Astrocyte (in vitro differentiated cells and primary cell): ENCODE measurements around the gene CCDC57. TPM values are rescaled to one million over a fixed set of nuclear protein-coding genes. Genes with fewer than 3 reads are reported as not detected.

Experiments used
- DNase-seq: peaks from one replicate; pipeline ENCODE4 v3.0.0-alpha.2; 2010; ENCODE audit warnings: low read depth
- FAIRE-seq: peaks from 2 replicates; lab custom pipeline; 2011; peaks lifted over from hg19 to GRCh38; lab: Jason Lieb, UNC
- H2AFZ ChIP-seq: 2 replicates; pipeline ENCODE4 v1.6.0; 2012; ENCODE audit warnings: low read depth, low read length, inconsistent platforms
- H3K27ac ChIP-seq: 2 replicates; pipeline ENCODE4 v1.5.1; 2011; ENCODE audit warnings: low read depth, low read length, inconsistent platforms
- H3K27me3 ChIP-seq: 2 replicates; pipeline ENCODE4 v1.6.0; 2011; ENCODE audit warnings: low read length, inconsistent platforms; ENCODE audit not compliant: insufficient read depth
- H3K36me3 ChIP-seq: 2 replicates; pipeline ENCODE4 v1.5.1; 2011; ENCODE audit warnings: low read length, inconsistent platforms; ENCODE audit not compliant: insufficient read depth
- H3K4me1 ChIP-seq: 2 replicates; pipeline ENCODE4 v1.5.1; 2011; ENCODE audit warnings: low read length, inconsistent platforms; ENCODE audit not compliant: insufficient read depth
- H3K4me2 ChIP-seq: 2 replicates; pipeline ENCODE4 v1.6.0; 2012; ENCODE audit warnings: low read length, inconsistent platforms
- H3K4me3 ChIP-seq: 2 replicates; pipeline ENCODE4 v1.5.1; 2011; ENCODE audit warnings: low read depth, mild to moderate bottlenecking, low read length, inconsistent platforms; ENCODE audit not compliant: insufficient read depth
- H3K79me2 ChIP-seq: 2 replicates; pipeline ENCODE4 v1.6.0; 2012; ENCODE audit warnings: mild to moderate bottlenecking, low read length, inconsistent platforms; ENCODE audit not compliant: insufficient read depth
- H3K9ac ChIP-seq: 2 replicates; pipeline ENCODE4 v1.6.0; 2012; ENCODE audit warnings: mild to moderate bottlenecking, low read length, inconsistent platforms
- H3K9me3 ChIP-seq: 2 replicates; pipeline ENCODE4 v1.5.1; 2012; ENCODE audit warnings: low read depth, mild to moderate bottlenecking, low read length, inconsistent platforms; ENCODE audit not compliant: insufficient read depth
- H4K20me1 ChIP-seq: 2 replicates; pipeline ENCODE4 v1.6.0; 2012; ENCODE audit warnings: low read length, inconsistent platforms; ENCODE audit not compliant: insufficient read depth
- H3K27ac Mint-ChIP-seq: one replicate; pipeline ENCODE4 v1.8.0; 2021; ENCODE audit warnings: mild to moderate bottlenecking, mixed read lengths; ENCODE audit not compliant: unreplicated experiment
- H3K27me3 Mint-ChIP-seq: one replicate; pipeline ENCODE4 v1.8.0; 2021; ENCODE audit warnings: low read depth, mixed read lengths; ENCODE audit not compliant: unreplicated experiment
- H3K36me3 Mint-ChIP-seq: one replicate; pipeline ENCODE4 v1.8.0; 2021; ENCODE audit warnings: low read depth, mixed read lengths; ENCODE audit not compliant: unreplicated experiment
- H3K4me1 Mint-ChIP-seq: one replicate; pipeline ENCODE4 v1.8.0; 2021; ENCODE audit warnings: low read depth, mixed read lengths; ENCODE audit not compliant: unreplicated experiment
- H3K4me3 Mint-ChIP-seq: one replicate; pipeline ENCODE4 v1.8.0; 2021; ENCODE audit warnings: mild to moderate bottlenecking, moderate library complexity, mixed read lengths; ENCODE audit not compliant: unreplicated experiment
- H3K9me3 Mint-ChIP-seq: one replicate; pipeline ENCODE4 v1.8.0; 2021; ENCODE audit warnings: mild to moderate bottlenecking, mixed read lengths; ENCODE audit not compliant: unreplicated experiment
- EZH2 ChIP-seq: IDR thresholded peaks from 2 replicates; pipeline ENCODE4 v1.6.1; 2012; ENCODE audit warnings: mild to moderate bottlenecking, low read length, inconsistent platforms; ENCODE audit not compliant: insufficient read depth
- total RNA-seq: library from RNA; stranded (reverse); gene quantifications from 2 replicates; pipeline ENCODE4 v1.2.1, GENCODE V29; 2021
- TF ChIP-seq, protein P1 (sequence below): IDR thresholded peaks from 2 replicates; pipeline ENCODE4 v1.5.1; 2011; ENCODE audit warnings: low read depth, mild to moderate bottlenecking, inconsistent platforms, low read length, moderate library complexity; ENCODE audit not compliant: insufficient read depth

CCDC57 gene
- total RNA-seq, 1 donor from 2014 or later: 20.4 TPM

DNA sequence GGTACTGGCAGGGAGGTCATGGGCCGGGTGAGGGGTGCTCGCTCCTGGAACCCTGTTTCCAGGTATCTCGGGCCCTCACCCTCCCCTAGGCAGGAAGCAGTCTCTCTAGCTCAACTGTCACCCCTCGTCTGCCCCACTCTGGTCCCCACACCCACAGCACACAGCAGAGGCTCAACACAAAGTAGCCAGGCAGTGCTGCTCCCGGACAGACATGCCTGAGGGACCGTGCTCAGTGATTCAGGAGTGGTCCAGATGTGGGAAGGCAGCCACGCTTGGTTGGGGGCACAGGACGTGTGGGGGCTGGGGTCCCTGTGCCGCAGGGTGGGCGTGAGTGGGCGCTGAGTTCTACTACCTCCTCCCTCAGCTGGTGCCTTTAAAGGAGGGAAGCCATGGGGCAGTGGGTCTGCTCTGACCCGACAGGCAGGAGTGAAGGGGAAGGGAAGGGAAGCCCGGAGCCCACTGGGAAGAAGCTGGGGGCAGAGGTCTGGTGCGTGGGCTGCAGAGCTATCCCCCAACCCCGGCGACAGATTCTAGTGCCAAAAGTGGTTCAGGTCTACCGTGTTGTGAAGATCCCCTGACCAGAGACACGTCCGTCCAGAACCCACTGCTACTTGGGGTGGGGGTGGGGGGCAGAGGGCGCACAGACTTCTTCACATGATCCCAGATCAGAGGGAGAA lies 28.0 kb upstream of the CCDC57 start:
- H3K27ac Mint-ChIP-seq: peak overlapping the region; percentile 84

DNA sequence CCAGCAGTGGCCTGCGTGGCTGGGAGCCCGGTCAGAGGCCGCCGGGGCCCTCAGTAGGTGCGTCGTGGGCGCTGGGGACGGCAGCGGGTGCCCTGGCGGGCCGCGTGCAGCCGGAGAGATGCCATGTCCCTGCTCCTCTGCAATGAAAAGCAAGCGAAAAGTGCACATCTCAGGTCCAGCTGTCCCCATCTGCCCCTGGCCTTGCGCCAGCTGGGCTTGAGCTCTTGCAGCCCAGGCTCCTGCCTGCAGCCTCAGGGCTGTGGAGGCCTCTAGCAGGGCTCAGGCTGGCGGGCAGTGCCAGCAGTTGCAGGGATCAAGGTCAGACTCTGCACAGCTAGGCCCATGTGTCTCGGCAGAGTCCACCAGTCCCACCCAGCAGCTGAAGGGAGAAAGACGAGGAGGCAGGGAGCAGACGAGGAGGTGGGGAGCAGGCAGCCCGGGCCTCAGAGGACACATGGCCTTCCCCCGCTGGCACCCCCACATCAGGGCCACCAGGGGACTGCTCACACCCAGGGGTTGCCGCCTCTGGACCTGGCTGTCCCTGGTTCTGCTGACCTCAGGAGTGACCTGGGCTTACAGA lies 27.4 kb upstream of the CCDC57 start:
- Histone ChIP-seq H3K9me3 (no peaks in the 10 kb centered on the region), H2AFZ (no peak overlapping the region), H4K20me1 (peaks cover 98% of the 10 kb centered on the region), H3K9ac (no peak overlapping the region), H3K27me3 (no peaks in the 10 kb centered on the region), H3K27ac (no peak overlapping the region), H3K36me3 (peaks cover 15% of the 10 kb centered on the region), H3K79me2 (peaks cover 67% of the 10 kb centered on the region), H3K4me1 (peaks cover 63% of the 10 kb centered on the region), H3K4me2 (no peak overlapping the region), H3K4me3 (no peak overlapping the region)
- FAIRE-seq: no peak
- no peaks in the 10 kb centered on the region for H3K9me3 Mint-ChIP-seq
- TF ChIP-seq, protein P1, sequence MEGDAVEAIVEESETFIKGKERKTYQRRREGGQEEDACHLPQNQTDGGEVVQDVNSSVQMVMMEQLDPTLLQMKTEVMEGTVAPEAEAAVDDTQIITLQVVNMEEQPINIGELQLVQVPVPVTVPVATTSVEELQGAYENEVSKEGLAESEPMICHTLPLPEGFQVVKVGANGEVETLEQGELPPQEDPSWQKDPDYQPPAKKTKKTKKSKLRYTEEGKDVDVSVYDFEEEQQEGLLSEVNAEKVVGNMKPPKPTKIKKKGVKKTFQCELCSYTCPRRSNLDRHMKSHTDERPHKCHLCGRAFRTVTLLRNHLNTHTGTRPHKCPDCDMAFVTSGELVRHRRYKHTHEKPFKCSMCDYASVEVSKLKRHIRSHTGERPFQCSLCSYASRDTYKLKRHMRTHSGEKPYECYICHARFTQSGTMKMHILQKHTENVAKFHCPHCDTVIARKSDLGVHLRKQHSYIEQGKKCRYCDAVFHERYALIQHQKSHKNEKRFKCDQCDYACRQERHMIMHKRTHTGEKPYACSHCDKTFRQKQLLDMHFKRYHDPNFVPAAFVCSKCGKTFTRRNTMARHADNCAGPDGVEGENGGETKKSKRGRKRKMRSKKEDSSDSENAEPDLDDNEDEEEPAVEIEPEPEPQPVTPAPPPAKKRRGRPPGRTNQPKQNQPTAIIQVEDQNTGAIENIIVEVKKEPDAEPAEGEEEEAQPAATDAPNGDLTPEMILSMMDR: no peak
- TF ChIP-seq EZH2: no peak
- H3K36me3 Mint-ChIP-seq: peaks cover 15% of the 10 kb centered on the region
- no peaks in the 10 kb centered on the region for H3K27me3 Mint-ChIP-seq
- no peak overlapping the region for H3K4me3 Mint-ChIP-seq
- H3K4me1 Mint-ChIP-seq: peaks cover 24% of the 10 kb centered on the region
- DNase-seq: no peak
- peak overlapping the region; percentile 53 for H3K27ac Mint-ChIP-seq

More for the DNA sequence above, 28.0 kb upstream of the CCDC57 start:
- Histone ChIP-seq H3K4me2 (no peak overlapping the region), H3K27me3 (no peaks in the 10 kb centered on the region), H3K36me3 (peaks cover 21% of the 10 kb centered on the region), H3K4me3 (no peak overlapping the region), H3K9me3 (no peaks in the 10 kb centered on the region), H4K20me1 (peaks cover 98% of the 10 kb centered on the region), H3K27ac (no peak overlapping the region), H3K9ac (no peak overlapping the region), H3K4me1 (peaks cover 58% of the 10 kb centered on the region), H2AFZ (no peak overlapping the region), H3K79me2 (peaks cover 66% of the 10 kb centered on the region)
- TF ChIP-seq, protein P1: no peak
- TF ChIP-seq EZH2: no peak
- Mint-ChIP-seq H3K27me3 (no peaks in the 10 kb centered on the region), H3K4me1 (peaks cover 23% of the 10 kb centered on the region), H3K36me3 (peaks cover 15% of the 10 kb centered on the region), H3K9me3 (no peaks in the 10 kb centered on the region), H3K4me3 (peak overlapping the region; percentile 54)
- FAIRE-seq: no peak
- no peak for DNase-seq

DNA sequence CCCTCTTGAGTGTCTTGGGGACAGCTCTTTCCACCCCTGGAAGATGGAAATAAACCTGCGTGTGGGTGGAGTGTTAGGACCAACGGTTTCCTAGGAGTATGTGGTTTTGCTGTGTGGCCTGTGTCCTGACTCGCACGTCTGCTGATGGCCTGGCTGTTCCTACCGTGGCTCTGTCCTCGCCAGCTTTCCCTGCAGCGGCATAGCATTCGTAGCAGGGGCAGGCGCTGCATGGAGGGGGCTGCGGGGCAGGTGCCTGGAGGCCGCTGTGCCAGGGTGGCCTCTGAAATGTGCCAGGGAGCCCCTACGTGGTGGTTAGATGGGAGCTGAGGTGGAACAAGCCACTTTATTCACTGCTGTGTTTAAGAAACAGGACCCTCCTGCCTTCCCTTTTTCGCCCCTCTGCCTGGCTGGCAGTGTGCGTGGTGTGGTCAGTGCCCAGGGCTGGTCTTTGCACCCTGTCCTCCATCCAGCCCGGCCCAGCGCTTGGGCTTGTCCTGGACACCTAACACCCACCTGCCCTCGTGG lies 26.8 kb upstream of the CCDC57 start:
- H3K4me3 Mint-ChIP-seq: no peak overlapping the region
- peaks cover 24% of the 10 kb centered on the region for H3K4me1 Mint-ChIP-seq
- peaks cover 11% of the 10 kb centered on the region for H3K36me3 ChIP-seq
- FAIRE-seq: no peak
- H3K4me2 ChIP-seq: no peak overlapping the region
- no peak overlapping the region for H3K4me3 ChIP-seq
- no peaks in the 10 kb centered on the region for H3K27me3 Mint-ChIP-seq
- no peak overlapping the region for H3K27ac ChIP-seq
- no peaks in the 10 kb centered on the region for H3K27me3 ChIP-seq
- H3K9me3 ChIP-seq: no peaks in the 10 kb centered on the region
- no peaks in the 10 kb centered on the region for H3K9me3 Mint-ChIP-seq
- no peak for DNase-seq
- no peak for TF ChIP-seq EZH2
- TF ChIP-seq, protein P1: no peak
- peaks cover 98% of the 10 kb centered on the region for H4K20me1 ChIP-seq
- H3K36me3 Mint-ChIP-seq: peaks cover 12% of the 10 kb centered on the region
- H3K79me2 ChIP-seq: peaks cover 72% of the 10 kb centered on the region
- H3K9ac ChIP-seq: no peak overlapping the region
- H2AFZ ChIP-seq: no peak overlapping the region
- peaks cover 68% of the 10 kb centered on the region for H3K4me1 ChIP-seq
- H3K27ac Mint-ChIP-seq: no peak overlapping the region
